Esophagus squamous epithelium (tissue), 5 donors: ENCODE results near the gene CHPF2. TPM values are rescaled to one million over a fixed set of nuclear protein-coding genes. Genes with fewer than 3 reads are reported as not detected.

ENCODE experiments used
- DNase-seq: peaks from one replicate; lab custom pipeline; 2025; lab: John Stamatoyannopoulos, UW
- H3K27ac ChIP-seq, 4 donors: fragments of 200-600 bp; sonication (generic); one replicate each; pipeline ENCODE4 v1.5.1; 2016 to 2019; ENCODE audit warnings: mild to moderate bottlenecking in 1 of 4
- H3K27me3 ChIP-seq, 4 donors: fragments of 200-600 bp; sonication (generic); 1 replicate in 3 of 4; 2 replicates in 1 of 4; pipeline versions ENCODE4 v1.5.1 to v1.6.0; 2017 to 2021; ENCODE audit warnings: antibody characterized with exemption in 1 of 4
- H3K36me3 ChIP-seq, 3 donors: fragments of 200-600 bp; sonication (generic); one replicate each; pipeline ENCODE4 v1.5.1; 2016 to 2019
- H3K4me1 ChIP-seq, 3 donors: fragments of 200-600 bp; sonication (generic); one replicate each; pipeline ENCODE4 v1.5.1; 2017 to 2019
- H3K4me3 ChIP-seq, 4 donors: fragments of 200-600 bp; sonication (generic); 1 replicate in 3 of 4; 2 replicates in 1 of 4; pipeline ENCODE4 v1.5.1; 2016 to 2019; ENCODE audit warnings: mild to moderate bottlenecking in 2 of 4, moderate library complexity in 1 of 4
- H3K9me3 ChIP-seq, 3 donors: fragments of 200-600 bp; sonication (generic); one replicate each; pipeline ENCODE4 v1.5.1; 2016 to 2019
- CTCF ChIP-seq, 6 experiments: fragments of 450-650 bp in 4 of 6; fragments of 200-600 bp in 2 of 6; sonication (generic) in 2 of 6; IDR thresholded peaks; one replicate each; pipeline ENCODE4 v1.5.1; 2016 to 2019; ENCODE audit warnings: antibody characterized with exemption in 6 of 6, mild to moderate bottlenecking in 4 of 6, moderate library complexity in 4 of 6
- POLR2A ChIP-seq, 4 donors: fragments of 450-650 bp; IDR thresholded peaks; one replicate each; pipeline ENCODE4 v1.6.1; 2017; ENCODE audit warnings: antibody characterized with exemption in 4 of 4, mild to moderate bottlenecking in 4 of 4, moderate library complexity in 3 of 4
- WGBS, 2 donors: methylation state at CpG; one replicate each; pipeline ENCODE4 v1.1.5; 2018; 5-methylcytosine and 5-hydroxymethylcytosine counted together
- intact Hi-C: fragments of 100-400 bp; cut with DNase I; formaldehyde crosslinking; loops from one replicate; pipeline ENCODE4 v1.15.0; 2022
- total RNA-seq, 4 donors: library from RNA; depleted of rRNA; stranded (reverse); fragments of >200 nt; gene quantifications; one replicate each; pipeline ENCODE4 v1.1.0, GENCODE V29; 2016
- donor health status: DM: yes; HTN: yes; CAD: no.

Gene CHPF2
- total RNA-seq, 4 donors from 2014 or later: 21.8 to 23.5 (median 22.3) TPM

GRCh38 chr7:151243045-151243349 is 10.7 kb downstream of the CHPF2 start:
- Histone ChIP-seq H3K27ac (no peak overlapping the region), H3K9me3 (no peaks in the 10 kb centered on the region), H3K4me1 (peaks cover 23 to 51% (median 37%) of the 10 kb centered on the region in 3 donors), H3K27me3 (peaks cover 0 to 41% (median 0%) of the 10 kb centered on the region in 4 donors), H3K36me3 (peaks cover 4 to 44% (median 11%) of the 10 kb centered on the region in 3 donors), H3K4me3 (peak overlapping the region in 2 of 4 donors; percentile 18 to 38)
- 42 to 43% methylated on average over 2 of the region's 2 CpGs for WGBS, 2 donors
- TF ChIP-seq POLR2A (IDR thresholded peaks at IDR 0.05): no peak
- no peak for TF ChIP-seq CTCF (IDR thresholded peaks at IDR 0.05)
- intact Hi-C loops: no loop called here
- DNase-seq: no peak

- intact Hi-C loops: no loop called here
These were observed 11.3 kb downstream of the CHPF2 start for GRCh38 chr7:151243408-151244195.

GRCh38 chr7:151244196-151244840 is 12.0 kb downstream of the CHPF2 start:
- intact Hi-C loops: no loop called here
- Histone ChIP-seq H3K4me3 (no peak overlapping the region), H3K27me3 (peaks cover 0 to 47% (median 0%) of the 10 kb centered on the region in 4 donors), H3K27ac (no peak overlapping the region), H3K4me1 (peaks cover 35 to 65% (median 42%) of the 10 kb centered on the region in 3 donors), H3K36me3 (peaks cover 0 to 31% (median 0%) of the 10 kb centered on the region in 3 donors), H3K9me3 (no peaks in the 10 kb centered on the region)
- DNase-seq: no peak
- whole genome bisulfite sequencing, 2 donors: 20% methylated on average over 7 to 10 of the region's 10 CpGs
- TF ChIP-seq CTCF (IDR thresholded peaks at IDR 0.05) (peak; percentile 58 to 89 (median 78)), POLR2A (IDR thresholded peaks at IDR 0.05) (no peak)

More at GRCh38 chr7:151243408-151244195, 11.3 kb downstream of the CHPF2 start:
- H3K27me3 ChIP-seq: peaks cover 0 to 47% (median 0%) of the 10 kb centered on the region in 4 donors
- DNase-seq: no peak
- no peaks in the 10 kb centered on the region for H3K9me3 ChIP-seq
- TF ChIP-seq CTCF (IDR thresholded peaks at IDR 0.05) (no peak), POLR2A (IDR thresholded peaks at IDR 0.05) (no peak)
- peak overlapping the region in 2 of 4 donors; percentile 18 to 38 for H3K4me3 ChIP-seq
- H3K27ac ChIP-seq: peak overlapping the region in 1 of 4 donors; percentile 5
- peaks cover 0 to 38% (median 5%) of the 10 kb centered on the region in 3 donors for H3K36me3 ChIP-seq
- H3K4me1 ChIP-seq: peaks cover 28 to 57% (median 40%) of the 10 kb centered on the region in 3 donors
- WGBS, 2 donors: 46 to 49% methylated on average over 11 to 13 of the region's 17 CpGs

- Histone ChIP-seq H3K4me1 (peaks cover 41 to 70% (median 48%) of the 10 kb centered on the region in 3 donors), H3K27ac (peak overlapping the region in 2 of 4 donors; percentile 5 to 39), H3K4me3 (peak overlapping the region in 3 of 4 donors; percentile 14 to 64 (median 43)), H3K27me3 (peaks cover 0 to 47% (median 0%) of the 10 kb centered on the region in 4 donors), H3K9me3 (no peaks in the 10 kb centered on the region), H3K36me3 (peaks cover 0 to 25% (median 0%) of the 10 kb centered on the region in 3 donors)
- DNase-seq: no peak
- 11 to 23% methylated on average over 3 to 7 of the region's 15 CpGs for WGBS, 2 donors
- TF ChIP-seq POLR2A (IDR thresholded peaks at IDR 0.05) (no peak), CTCF (IDR thresholded peaks at IDR 0.05) (no peak)
- intact Hi-C loops: loop anchor here (5.0 kb wide), 1 partner anchor 57 kb away; no protein-coding TSS in a partner anchor
These were observed 12.6 kb downstream of the CHPF2 start for GRCh38 chr7:151244841-151245346.
